Kasumi-1 (cell line): ENCODE measurements around the gene WNT5A.

ENCODE experiments used
- DNase-seq, 2 experiments: peaks; one replicate each; lab custom pipeline; 2025; lab: John Stamatoyannopoulos, UW

The WNT5A gene

GRCh38 chr3:55486857-55487380 is at the start of gene WNT5A:
Gene WNT5A (minus strand): TSS chr3:55487306. CDS start chr3:55486985, 321 bp downstream.
- DNase-seq: no peak

- no peak for DNase-seq
Measured at GRCh38 chr3:55534876-55535275, 47.8 kb upstream of the WNT5A start.

GRCh38 chr3:55532806-55533205 is 45.7 kb upstream of the WNT5A start:
- DNase-seq: no peak

GRCh38 chr3:55531321-55531720 is 44.2 kb upstream of the WNT5A start:
- DNase-seq: no peak

GRCh38 chr3:55527361-55527760 is 40.3 kb upstream of the WNT5A start:
- no peak for DNase-seq

- DNase-seq: no peak
Measured at GRCh38 chr3:55526332-55527030, 39.4 kb upstream of the WNT5A start.

- DNase-seq: no peak
Measured at GRCh38 chr3:55525436-55525835, 38.3 kb upstream of the WNT5A start.

- DNase-seq: no peak
Measured at GRCh38 chr3:55524565-55525244, 37.6 kb upstream of the WNT5A start.

- DNase-seq: no peak
Measured at GRCh38 chr3:55523471-55523870, 36.4 kb upstream of the WNT5A start.

GRCh38 chr3:55521738-55522421 is 34.8 kb upstream of the WNT5A start:
- no peak for DNase-seq

- DNase-seq: no peak
Measured at GRCh38 chr3:55521064-55521737, 34.1 kb upstream of the WNT5A start.

- no peak for DNase-seq
Measured at GRCh38 chr3:55519019-55519418, 31.9 kb upstream of the WNT5A start.

GRCh38 chr3:55518451-55518850 is 31.3 kb upstream of the WNT5A start:
- no peak for DNase-seq

- no peak for DNase-seq
Measured at GRCh38 chr3:55516392-55517030, 29.4 kb upstream of the WNT5A start.

GRCh38 chr3:55515550-55516246 is 28.6 kb upstream of the WNT5A start:
- no peak for DNase-seq

GRCh38 chr3:55514962-55515361 is 27.9 kb upstream of the WNT5A start:
- no peak for DNase-seq

GRCh38 chr3:55512571-55513343 is 25.7 kb upstream of the WNT5A start:
- no peak for DNase-seq

- no peak for DNase-seq
Measured at GRCh38 chr3:55511895-55512570, 24.9 kb upstream of the WNT5A start.

GRCh38 chr3:55508335-55508734 is 21.2 kb upstream of the WNT5A start:
- DNase-seq: no peak

- DNase-seq: no peak
Measured at GRCh38 chr3:55507808-55508207, 20.7 kb upstream of the WNT5A start.
